Measurements from ENCODE around the gene CLC.

DNA sequence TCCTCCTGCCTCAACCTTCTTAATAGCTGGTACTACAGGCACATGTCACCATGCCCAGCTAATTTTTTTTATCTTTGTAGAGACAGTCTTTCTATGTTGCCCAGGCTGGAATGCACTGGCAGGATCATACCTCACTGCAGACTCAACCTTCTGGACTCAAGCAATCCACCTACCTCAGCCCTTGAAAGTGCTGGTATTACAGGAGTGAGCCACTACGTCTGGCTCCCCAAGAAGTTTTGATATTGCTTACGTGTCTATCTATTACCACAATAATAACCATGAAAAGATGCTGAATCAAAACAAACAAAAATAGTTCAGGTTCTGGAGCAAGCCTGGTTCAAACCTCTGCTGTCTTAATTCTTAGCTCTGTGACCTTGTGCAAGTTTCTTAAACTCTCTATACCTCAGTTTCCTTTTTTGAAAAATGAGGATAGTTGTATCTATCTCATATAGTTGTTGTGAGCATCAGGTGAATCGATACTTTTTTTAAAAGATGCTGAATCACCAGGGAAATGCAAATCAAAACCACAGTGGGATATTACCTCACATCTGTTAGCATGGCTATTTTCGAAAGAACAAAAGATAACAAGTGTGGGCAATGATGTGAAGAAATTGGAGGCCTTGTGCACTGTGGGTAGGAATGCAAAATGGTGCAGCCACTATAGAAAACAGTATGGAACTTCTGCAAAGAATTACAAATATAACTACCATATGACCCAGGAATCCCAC is 21.8 kb upstream of the CLC start:
- TF ChIP-seq, protein P1, sequence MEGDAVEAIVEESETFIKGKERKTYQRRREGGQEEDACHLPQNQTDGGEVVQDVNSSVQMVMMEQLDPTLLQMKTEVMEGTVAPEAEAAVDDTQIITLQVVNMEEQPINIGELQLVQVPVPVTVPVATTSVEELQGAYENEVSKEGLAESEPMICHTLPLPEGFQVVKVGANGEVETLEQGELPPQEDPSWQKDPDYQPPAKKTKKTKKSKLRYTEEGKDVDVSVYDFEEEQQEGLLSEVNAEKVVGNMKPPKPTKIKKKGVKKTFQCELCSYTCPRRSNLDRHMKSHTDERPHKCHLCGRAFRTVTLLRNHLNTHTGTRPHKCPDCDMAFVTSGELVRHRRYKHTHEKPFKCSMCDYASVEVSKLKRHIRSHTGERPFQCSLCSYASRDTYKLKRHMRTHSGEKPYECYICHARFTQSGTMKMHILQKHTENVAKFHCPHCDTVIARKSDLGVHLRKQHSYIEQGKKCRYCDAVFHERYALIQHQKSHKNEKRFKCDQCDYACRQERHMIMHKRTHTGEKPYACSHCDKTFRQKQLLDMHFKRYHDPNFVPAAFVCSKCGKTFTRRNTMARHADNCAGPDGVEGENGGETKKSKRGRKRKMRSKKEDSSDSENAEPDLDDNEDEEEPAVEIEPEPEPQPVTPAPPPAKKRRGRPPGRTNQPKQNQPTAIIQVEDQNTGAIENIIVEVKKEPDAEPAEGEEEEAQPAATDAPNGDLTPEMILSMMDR (conservative IDR thresholded peaks at IDR 0.05; ENCODE audit: low read depth, low read length): no peak
- TF ChIP-seq EZH2 (IDR thresholded peaks at IDR 0.05; ENCODE audit: low read length, unreplicated experiment): no peak
